Transverse colon (tissue), 4 donors: ENCODE data around the gene NCAPD3.

ENCODE experiments used
- POLR2A ChIP-seq: fragments of 450-650 bp; IDR thresholded peaks from one replicate; pipeline ENCODE4 v1.6.1; 2016; ENCODE audit warnings: antibody characterized with exemption, mild to moderate bottlenecking, moderate library complexity
- POLR2AphosphoS5 ChIP-seq, 3 donors: sonication (generic); formaldehyde crosslinking; IDR thresholded peaks; one replicate each; pipeline ENCODE4 v1.6.1; 2016; ENCODE audit warnings: antibody characterized with exemption in 3 of 3
- TF ChIP-seq, protein P1 (sequence below), 5 experiments: fragments of 200-600 bp in 3 of 5; fragments of 450-650 bp in 2 of 5; sonication (generic) in 3 of 5; IDR thresholded peaks; 1 replicate in 2 of 5; 2 replicates in 3 of 5; pipeline ENCODE4 v1.5.1; 2016 to 2017; ENCODE audit warnings: antibody characterized with exemption in 5 of 5, inconsistent platforms in 3 of 5, mild to moderate bottlenecking in 2 of 5, moderate library complexity in 1 of 5

DNA sequence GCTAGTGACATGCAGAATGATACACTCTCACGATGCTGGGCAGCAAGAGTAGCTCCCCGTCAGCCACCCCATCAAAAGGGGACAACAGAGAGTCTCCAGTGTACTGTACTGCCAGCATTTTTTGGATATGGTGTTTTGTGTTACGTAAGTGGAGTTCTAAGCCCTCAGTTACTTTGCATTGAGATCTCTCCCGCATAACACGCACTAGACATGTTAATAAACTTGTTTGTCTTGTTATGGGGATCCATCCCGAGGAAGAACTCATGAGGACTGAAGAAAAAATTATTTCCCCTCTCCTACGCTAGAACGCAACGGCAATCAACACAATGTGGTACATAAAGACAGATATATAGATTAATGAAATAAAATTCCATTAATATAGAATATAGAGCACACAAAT, 24.2 kb downstream of the NCAPD3 start:
- TF ChIP-seq, protein P1, sequence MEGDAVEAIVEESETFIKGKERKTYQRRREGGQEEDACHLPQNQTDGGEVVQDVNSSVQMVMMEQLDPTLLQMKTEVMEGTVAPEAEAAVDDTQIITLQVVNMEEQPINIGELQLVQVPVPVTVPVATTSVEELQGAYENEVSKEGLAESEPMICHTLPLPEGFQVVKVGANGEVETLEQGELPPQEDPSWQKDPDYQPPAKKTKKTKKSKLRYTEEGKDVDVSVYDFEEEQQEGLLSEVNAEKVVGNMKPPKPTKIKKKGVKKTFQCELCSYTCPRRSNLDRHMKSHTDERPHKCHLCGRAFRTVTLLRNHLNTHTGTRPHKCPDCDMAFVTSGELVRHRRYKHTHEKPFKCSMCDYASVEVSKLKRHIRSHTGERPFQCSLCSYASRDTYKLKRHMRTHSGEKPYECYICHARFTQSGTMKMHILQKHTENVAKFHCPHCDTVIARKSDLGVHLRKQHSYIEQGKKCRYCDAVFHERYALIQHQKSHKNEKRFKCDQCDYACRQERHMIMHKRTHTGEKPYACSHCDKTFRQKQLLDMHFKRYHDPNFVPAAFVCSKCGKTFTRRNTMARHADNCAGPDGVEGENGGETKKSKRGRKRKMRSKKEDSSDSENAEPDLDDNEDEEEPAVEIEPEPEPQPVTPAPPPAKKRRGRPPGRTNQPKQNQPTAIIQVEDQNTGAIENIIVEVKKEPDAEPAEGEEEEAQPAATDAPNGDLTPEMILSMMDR (IDR thresholded peaks at IDR 0.05), result no peak
- TF ChIP-seq POLR2AphosphoS5 (IDR thresholded peaks at IDR 0.05), result no peak
- TF ChIP-seq POLR2A, result no peak
